ENCODE results near the gene SELENOS.

The SELENOS gene

GRCh38 chr15:101251830-101252820 lies 25.2 kb downstream of the SELENOS start, which contains the start of gene CHSY1:
CHSY1 (minus strand) TSS chr15:101252048; CDS start chr15:101251456, 592 bp downstream.
- Histone ChIP-seq H3K4me1 (ENCODE audit: control insufficient read depth, insufficient read depth, low read length) (peaks cover 4% of the 10 kb centered on the region), H3K9me3 (ENCODE audit: control insufficient read depth, insufficient read depth, low read length) (no peaks in the 10 kb centered on the region), H3K36me3 (ENCODE audit: control insufficient read depth, insufficient read depth, low read length) (peaks cover 2% of the 10 kb centered on the region), H3K27me3 (ENCODE audit: control insufficient read depth, insufficient read depth, low read length) (no peaks in the 10 kb centered on the region), H3K4me3 (ENCODE audit: low read depth, low read length) (peak within 1 kb of the TSS; percentile 82), H3K9ac (ENCODE audit: low read depth, low read length) (peak within 1 kb of the TSS; percentile 77)

GRCh38 chr15:101250873-101251829 lies 26.1 kb downstream of the SELENOS start:
- H3K9ac ChIP-seq (ENCODE audit: low read depth, low read length), result peak overlapping the region; percentile 77
- peaks cover 2% of the 10 kb centered on the region for H3K36me3 ChIP-seq (ENCODE audit: control insufficient read depth, insufficient read depth, low read length)
- H3K4me3 ChIP-seq (ENCODE audit: low read depth, low read length), result peak overlapping the region; percentile 82
- H3K27me3 ChIP-seq (ENCODE audit: control insufficient read depth, insufficient read depth, low read length), result no peaks in the 10 kb centered on the region
- no peaks in the 10 kb centered on the region for H3K9me3 ChIP-seq (ENCODE audit: control insufficient read depth, insufficient read depth, low read length)
- H3K4me1 ChIP-seq (ENCODE audit: control insufficient read depth, insufficient read depth, low read length), result peaks cover 9% of the 10 kb centered on the region

GRCh38 chr15:101250341-101250831 lies 26.9 kb downstream of the SELENOS start:
- Histone ChIP-seq H3K9me3 (ENCODE audit: control insufficient read depth, insufficient read depth, low read length) (no peaks in the 10 kb centered on the region), H3K27me3 (ENCODE audit: control insufficient read depth, insufficient read depth, low read length) (no peaks in the 10 kb centered on the region), H3K4me3 (ENCODE audit: low read depth, low read length) (peak overlapping the region; percentile 82), H3K36me3 (ENCODE audit: control insufficient read depth, insufficient read depth, low read length) (peaks cover 2% of the 10 kb centered on the region), H3K4me1 (ENCODE audit: control insufficient read depth, insufficient read depth, low read length) (peaks cover 11% of the 10 kb centered on the region), H3K9ac (ENCODE audit: low read depth, low read length) (peak overlapping the region; percentile 77)

DNA sequence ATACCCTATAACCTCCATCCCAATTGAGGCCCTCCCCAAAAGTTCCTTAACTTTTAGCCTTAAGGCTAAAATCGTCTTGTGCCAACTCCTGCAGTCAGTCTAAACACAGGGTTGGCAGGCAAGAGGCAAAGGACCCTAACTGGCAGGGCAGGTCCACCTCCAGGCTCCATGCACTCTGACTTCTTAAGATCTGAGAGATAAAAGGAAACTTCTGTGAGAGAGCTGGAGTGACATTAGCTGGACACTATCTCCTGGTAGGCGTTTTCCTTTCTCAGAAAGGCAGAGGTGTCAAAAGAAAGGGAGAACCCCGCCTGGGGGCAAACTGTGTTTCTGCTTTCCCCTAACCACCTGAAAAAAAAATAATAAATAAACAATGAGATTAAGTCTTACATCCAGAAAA lies 29.0 kb downstream of the SELENOS start:
- Histone ChIP-seq H3K4me1 (ENCODE audit: control insufficient read depth, insufficient read depth, low read length) (peaks cover 23% of the 10 kb centered on the region), H3K9ac (ENCODE audit: low read depth, low read length) (no peak overlapping the region), H3K36me3 (ENCODE audit: control insufficient read depth, insufficient read depth, low read length) (peaks cover 2% of the 10 kb centered on the region), H3K4me3 (ENCODE audit: low read depth, low read length) (no peak overlapping the region), H3K9me3 (ENCODE audit: control insufficient read depth, insufficient read depth, low read length) (no peaks in the 10 kb centered on the region), H3K27me3 (ENCODE audit: control insufficient read depth, insufficient read depth, low read length) (no peaks in the 10 kb centered on the region)

DNA sequence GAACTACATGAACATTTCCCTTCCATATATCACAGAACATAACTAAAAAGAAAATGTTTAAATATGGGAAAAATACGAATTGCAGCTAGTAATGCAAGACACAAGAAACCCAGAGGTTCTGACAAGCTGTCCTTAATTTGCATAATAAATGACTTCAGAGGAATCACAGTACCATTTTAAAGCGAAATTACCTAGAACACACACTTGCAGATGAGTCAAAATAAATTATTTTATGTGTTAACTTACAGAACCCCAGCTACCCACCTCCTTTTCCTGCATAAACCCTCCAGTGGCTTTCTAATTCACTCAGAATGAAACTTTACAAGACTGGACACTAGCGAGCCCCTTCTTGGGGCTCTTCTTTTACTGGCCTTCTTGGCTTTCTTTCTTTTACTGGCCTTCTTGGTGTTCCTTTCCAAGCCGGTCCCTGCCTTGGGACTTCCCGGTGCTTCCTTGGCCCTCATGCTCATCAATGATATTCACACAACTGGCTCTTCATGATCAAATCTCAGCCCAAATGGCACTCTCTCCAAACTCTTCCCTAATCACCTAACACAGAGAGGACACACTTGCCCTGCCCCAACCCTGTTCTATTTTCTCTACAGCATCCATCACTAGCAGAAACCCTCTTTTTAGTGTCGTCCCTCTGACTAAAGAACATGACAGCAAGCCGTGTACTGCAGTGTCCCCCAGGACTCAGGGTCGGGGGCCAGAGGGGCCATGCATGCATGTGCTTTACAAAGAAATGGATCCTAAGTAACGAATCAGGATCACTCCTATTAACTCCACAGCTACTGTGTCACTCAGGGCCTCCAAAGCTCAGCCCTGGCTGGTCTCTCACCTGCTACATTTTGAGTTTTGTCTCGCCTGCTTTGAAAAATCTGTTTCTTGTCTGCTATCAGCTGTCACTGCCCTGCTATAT lies 30.2 kb downstream of the SELENOS start:
- peaks cover 26% of the 10 kb centered on the region for H3K4me1 ChIP-seq (ENCODE audit: control insufficient read depth, insufficient read depth, low read length)
- no peak overlapping the region for H3K9ac ChIP-seq (ENCODE audit: low read depth, low read length)
- H3K9me3 ChIP-seq (ENCODE audit: control insufficient read depth, insufficient read depth, low read length), result no peaks in the 10 kb centered on the region
- peaks cover 8% of the 10 kb centered on the region for H3K36me3 ChIP-seq (ENCODE audit: control insufficient read depth, insufficient read depth, low read length)
- no peaks in the 10 kb centered on the region for H3K27me3 ChIP-seq (ENCODE audit: control insufficient read depth, insufficient read depth, low read length)
- no peak overlapping the region for H3K4me3 ChIP-seq (ENCODE audit: low read depth, low read length)

DNA sequence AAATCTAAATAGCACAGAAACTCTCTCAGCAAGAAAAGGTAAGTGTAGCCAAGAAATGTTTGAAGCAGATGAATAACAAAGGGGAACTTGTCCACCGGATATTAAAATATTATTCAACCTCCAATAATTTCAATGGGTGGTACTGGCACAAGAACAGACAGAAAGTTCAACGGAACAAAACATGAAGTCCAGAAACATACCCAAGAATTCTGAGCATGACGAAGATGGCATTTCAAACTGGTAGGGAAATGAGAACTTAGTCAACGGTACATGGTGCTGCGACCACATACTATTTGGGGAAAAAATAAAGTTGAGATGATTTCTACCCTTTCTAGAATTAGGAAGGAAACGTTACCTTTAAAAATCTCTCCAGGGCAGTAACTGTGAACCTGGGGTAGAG lies 30.9 kb downstream of the SELENOS start:
- Histone ChIP-seq H3K9me3 (ENCODE audit: control insufficient read depth, insufficient read depth, low read length) (no peaks in the 10 kb centered on the region), H3K4me1 (ENCODE audit: control insufficient read depth, insufficient read depth, low read length) (peaks cover 26% of the 10 kb centered on the region), H3K27me3 (ENCODE audit: control insufficient read depth, insufficient read depth, low read length) (no peaks in the 10 kb centered on the region), H3K4me3 (ENCODE audit: low read depth, low read length) (no peak overlapping the region), H3K9ac (ENCODE audit: low read depth, low read length) (no peak overlapping the region), H3K36me3 (ENCODE audit: control insufficient read depth, insufficient read depth, low read length) (peaks cover 8% of the 10 kb centered on the region)

GRCh38 chr15:101244889-101245668 lies 32.2 kb downstream of the SELENOS start:
- no peaks in the 10 kb centered on the region for H3K27me3 ChIP-seq (ENCODE audit: control insufficient read depth, insufficient read depth, low read length)
- no peaks in the 10 kb centered on the region for H3K9me3 ChIP-seq (ENCODE audit: control insufficient read depth, insufficient read depth, low read length)
- peaks cover 8% of the 10 kb centered on the region for H3K36me3 ChIP-seq (ENCODE audit: control insufficient read depth, insufficient read depth, low read length)
- H3K4me1 ChIP-seq (ENCODE audit: control insufficient read depth, insufficient read depth, low read length), result peaks cover 32% of the 10 kb centered on the region
- H3K9ac ChIP-seq (ENCODE audit: low read depth, low read length), result peak overlapping the region; percentile 58
- no peak overlapping the region for H3K4me3 ChIP-seq (ENCODE audit: low read depth, low read length)

- Histone ChIP-seq H3K9me3 (ENCODE audit: control insufficient read depth, insufficient read depth, low read length) (no peaks in the 10 kb centered on the region), H3K27me3 (ENCODE audit: control insufficient read depth, insufficient read depth, low read length) (no peaks in the 10 kb centered on the region), H3K36me3 (ENCODE audit: control insufficient read depth, insufficient read depth, low read length) (peaks cover 8% of the 10 kb centered on the region), H3K4me3 (ENCODE audit: low read depth, low read length) (no peak overlapping the region), H3K4me1 (ENCODE audit: control insufficient read depth, insufficient read depth, low read length) (peaks cover 37% of the 10 kb centered on the region), H3K9ac (ENCODE audit: low read depth, low read length) (no peak overlapping the region)
Observed at GRCh38 chr15:101244036-101244781, 33.1 kb downstream of the SELENOS start.

DNA sequence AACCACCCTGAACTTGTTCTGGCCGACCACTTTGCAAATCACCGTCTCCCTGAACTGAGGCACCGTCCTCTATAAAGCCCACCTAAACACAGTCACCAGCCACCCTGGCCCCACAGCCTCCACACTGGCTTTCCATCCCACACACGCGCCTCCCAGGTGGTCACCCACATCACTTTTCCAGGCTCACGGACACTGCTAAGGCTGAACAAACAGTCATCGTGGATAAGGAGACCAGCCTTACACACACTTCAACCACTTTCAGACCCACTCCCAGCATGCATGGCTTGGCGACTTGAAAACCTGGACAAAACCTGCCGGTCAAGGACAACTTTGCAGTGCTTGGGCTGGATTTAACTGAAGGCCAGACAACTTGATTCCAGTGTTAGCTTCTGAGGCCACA lies 33.9 kb downstream of the SELENOS start:
- no peaks in the 10 kb centered on the region for H3K27me3 ChIP-seq (ENCODE audit: control insufficient read depth, insufficient read depth, low read length)
- H3K4me1 ChIP-seq (ENCODE audit: control insufficient read depth, insufficient read depth, low read length), result peaks cover 35% of the 10 kb centered on the region
- H3K9me3 ChIP-seq (ENCODE audit: control insufficient read depth, insufficient read depth, low read length), result no peaks in the 10 kb centered on the region
- H3K4me3 ChIP-seq (ENCODE audit: low read depth, low read length), result no peak overlapping the region
- no peak overlapping the region for H3K9ac ChIP-seq (ENCODE audit: low read depth, low read length)
- H3K36me3 ChIP-seq (ENCODE audit: control insufficient read depth, insufficient read depth, low read length), result peaks cover 8% of the 10 kb centered on the region

GRCh38 chr15:101242999-101243336 lies 34.3 kb downstream of the SELENOS start:
- Histone ChIP-seq H3K36me3 (ENCODE audit: control insufficient read depth, insufficient read depth, low read length) (peaks cover 6% of the 10 kb centered on the region), H3K4me3 (ENCODE audit: low read depth, low read length) (no peak overlapping the region), H3K27me3 (ENCODE audit: control insufficient read depth, insufficient read depth, low read length) (no peaks in the 10 kb centered on the region), H3K9ac (ENCODE audit: low read depth, low read length) (no peak overlapping the region), H3K4me1 (ENCODE audit: control insufficient read depth, insufficient read depth, low read length) (peaks cover 35% of the 10 kb centered on the region), H3K9me3 (ENCODE audit: control insufficient read depth, insufficient read depth, low read length) (no peaks in the 10 kb centered on the region)

Measured in iPS-15b (cell line).